K562 (cell line): ENCODE data around the gene TTC39A. TPM values are rescaled to one million over a fixed set of nuclear protein-coding genes. Genes with fewer than 3 reads are reported as not detected.

ENCODE experiments used
- ATAC-seq: fragments of 200-7000 bp; cut with Tn5 transposase; 3 replicates; pipeline ENCODE4 v1.9.1; 2020; ENCODE audit warnings: moderate library complexity
- BruUV-seq: library from RNA; stranded (reverse); fragments of 400-500 nt; replicated peaks from 2 replicates; lab custom pipeline; 2021; lab: Mats Ljungman, UMichigan
- CTCF ChIA-PET: fragments of 300-600 bp; formaldehyde crosslinking; extraction: SDS; loops from one replicate; lab custom pipeline; 2021; ENCODE audit warnings: low intra/inter-chr PET ratio; lab: Yijun Ruan, JAX
- POLR2A ChIA-PET: fragments of 300-600, 350-650 bp; sonication (Branson Sonifier 250); formaldehyde crosslinking; extraction: SDS; loops from one replicate; lab custom pipeline; 2021; ENCODE audit warnings: antibody characterized with exemption, inconsistent platforms; lab: Yijun Ruan, JAX
- DNase-seq, 4 experiments: peaks; one replicate each; pipeline versions ENCODE4 v3.0.0 to v3.0.0-alpha.2; 2011 to 2018; ENCODE audit warnings: low spot score in 3 of 4, mixed read lengths in 3 of 4; ENCODE audit errors: extremely low read depth in 1 of 4
- FAIRE-seq: peaks from 2 replicates; lab custom pipeline; 2011; peaks lifted over from hg19 to GRCh38; lab: Jason Lieb, UNC
- H2AFZ ChIP-seq: 2 replicates; pipeline ENCODE4 v1.6.0; 2011; ENCODE audit warnings: low read depth, low read length, control low read depth, inconsistent platforms
- H3K27ac ChIP-seq: fragments of 200-600 bp; 3 replicates; pipeline ENCODE4 v1.8.0; 2011; ENCODE audit warnings: low read depth, mild to moderate bottlenecking, control low read depth, inconsistent platforms, low read length, moderate library complexity, mixed read lengths; ENCODE audit errors: extremely low read depth
- H3K27me3 ChIP-seq, 2 experiments: fragments of 300-600 bp in 1 of 2; 2 replicates in 1 of 2; 3 replicates in 1 of 2; pipeline versions ENCODE4 v1.6.0 to v1.8.0; 2011; ENCODE audit warnings: inconsistent platforms in 2 of 2, low read length in 2 of 2, mild to moderate bottlenecking in 1 of 2, mixed read lengths in 1 of 2, moderate library complexity in 1 of 2; ENCODE audit not compliant: control insufficient read depth in 2 of 2, insufficient read depth in 2 of 2
- H3K36me3 ChIP-seq: fragments of 300-600 bp; 3 replicates; pipeline ENCODE4 v1.8.0; 2011; ENCODE audit warnings: mild to moderate bottlenecking, low read length, inconsistent platforms; ENCODE audit not compliant: control insufficient read depth, insufficient read depth
- H3K4me1 ChIP-seq, 2 experiments: fragments of 200-600 bp in 1 of 2; replicated peaks in 1 of 2; 2 replicates in 1 of 2; 3 replicates in 1 of 2; pipeline versions ENCODE4 v1.5.1 to v1.8.0; 2011; ENCODE audit warnings: inconsistent platforms in 2 of 2, low read length in 2 of 2, mild to moderate bottlenecking in 1 of 2, mixed read lengths in 1 of 2, moderate library complexity in 1 of 2; ENCODE audit not compliant: control insufficient read depth in 2 of 2, insufficient read depth in 2 of 2
- H3K4me2 ChIP-seq: 2 replicates; pipeline ENCODE4 v1.6.1; 2011; ENCODE audit warnings: low read length, control low read depth, inconsistent platforms, mixed read lengths; ENCODE audit not compliant: insufficient read depth
- H3K4me3 ChIP-seq: fragments of 200-600 bp; sonication (generic), shearing (Covaris generic); 2 replicates; pipeline ENCODE4 v1.5.1; 2016; ENCODE audit warnings: control low read depth, inconsistent platforms
- H3K79me2 ChIP-seq: fragments of 200-600 bp; 3 replicates; pipeline ENCODE4 v1.8.0; 2011; ENCODE audit warnings: low read length, inconsistent platforms; ENCODE audit not compliant: control insufficient read depth, insufficient read depth
- H3K9ac ChIP-seq, 2 experiments: 2 replicates each; pipeline versions ENCODE4 v1.6.0 to v1.6.1; 2011; ENCODE audit warnings: low read depth in 2 of 2, low read length in 2 of 2, control low read depth in 1 of 2, inconsistent platforms in 1 of 2, mild to moderate bottlenecking in 1 of 2, mixed read lengths in 1 of 2; ENCODE audit not compliant: insufficient read depth in 1 of 2
- H3K9me1 ChIP-seq: one replicate; pipeline ENCODE4 v1.6.0; 2011; ENCODE audit warnings: inconsistent platforms, mild to moderate bottlenecking, low read length, moderate library complexity; ENCODE audit not compliant: control insufficient read depth, insufficient read depth
- H3K9me3 ChIP-seq: replicated peaks from 2 replicates; pipeline ENCODE4 v1.5.1; 2011; ENCODE audit warnings: low read depth, low read length, inconsistent platforms; ENCODE audit not compliant: control insufficient read depth, insufficient read depth
- H4K20me1 ChIP-seq: replicated peaks from 2 replicates; pipeline ENCODE4 v1.6.1; 2011; ENCODE audit warnings: low read length, inconsistent platforms, mixed read lengths; ENCODE audit not compliant: control insufficient read depth, insufficient read depth
- CBX3 ChIP-seq, 2 experiments: IDR thresholded peaks; 1 replicate in 1 of 2; 2 replicates in 1 of 2; pipeline ENCODE4 v1.6.1; 2012; ENCODE audit warnings: inconsistent platforms in 2 of 2, low read length in 2 of 2, borderline replicate concordance in 1 of 2, control low read depth in 1 of 2
- CHD1 ChIP-seq: fragments of 200-600 bp; sonication (generic); IDR thresholded peaks from one replicate; pipeline ENCODE4 v1.6.1; 2012; ENCODE audit warnings: mild to moderate bottlenecking, moderate library complexity, low read length, inconsistent platforms
- CTCF ChIP-seq, 3 experiments: IDR thresholded peaks in 2 of 3; conservative IDR thresholded peaks in 1 of 3; 2 replicates each; pipeline ENCODE4 v1.5.1; 2011 to 2012; ENCODE audit warnings: low read length in 3 of 3, mild to moderate bottlenecking in 3 of 3, control low read depth in 2 of 3, improper control_type of control experiment in 1 of 3, inconsistent platforms in 1 of 3, low read depth in 1 of 3, mixed read lengths in 1 of 3, moderate library complexity in 1 of 3; ENCODE audit not compliant: insufficient read depth in 2 of 3
- HDAC2 ChIP-seq: fragments of 450-650 bp; IDR thresholded peaks from 2 replicates; pipeline ENCODE4 v1.6.1; 2016; ENCODE audit warnings: mild to moderate bottlenecking
- MXD1 ChIP-seq: fragments of 250-450 bp; sonication (Bioruptor Pico); IDR thresholded peaks from 2 replicates; pipeline ENCODE4 v1.8.0; 2021; ENCODE audit warnings: borderline replicate concordance, mild to moderate bottlenecking, moderate library complexity; ENCODE audit not compliant: poor library complexity, severe bottlenecking
- PHF8 ChIP-seq: fragments of 200-600 bp; sonication (generic); IDR thresholded peaks from 2 replicates; pipeline ENCODE4 v1.6.1; 2012; ENCODE audit warnings: mixed run types, mild to moderate bottlenecking, inconsistent platforms, low read length, moderate library complexity, borderline replicate concordance
- RBM34 ChIP-seq: fragments of 200-400 bp; formaldehyde crosslinking; IDR thresholded peaks from 2 replicates; pipeline ENCODE4 v1.6.1; 2018; ENCODE audit warnings: low read length, borderline replicate concordance; ENCODE audit not compliant: insufficient read depth
- RREB1 ChIP-seq: fragments of 250-450 bp; sonication (Bioruptor Pico); IDR thresholded peaks from 2 replicates; pipeline ENCODE4 v1.4.0; 2020
- TSC22D4 ChIP-seq: fragments of 450-650 bp; IDR thresholded peaks from 2 replicates; pipeline ENCODE4 v1.6.1; 2016; ENCODE audit warnings: missing genetic modification characterization, missing biosample characterization, control low read depth
- ZNF146 ChIP-seq: IDR thresholded peaks from one replicate; pipeline ENCODE4 v1.6.1; 2018; ENCODE audit warnings: missing compliant biosample characterization; ENCODE audit not compliant: unreplicated experiment
- ZNF217 ChIP-seq: sonication (generic); formaldehyde crosslinking; IDR thresholded peaks from 2 replicates; pipeline ENCODE4 v1.8.0; 2022; ENCODE audit warnings: mild to moderate bottlenecking, missing genetic modification reagents
- ZNF57 ChIP-seq: fragments of 450-650 bp; formaldehyde crosslinking; IDR thresholded peaks from 2 replicates; pipeline ENCODE4 v1.4.0; 2020; ENCODE audit warnings: mild to moderate bottlenecking, moderate library complexity
- ZNF77 ChIP-seq: fragments of 250-450 bp; sonication (Bioruptor Pico); IDR thresholded peaks from 2 replicates; pipeline ENCODE4 v1.5.0; 2020
- WGBS: fragments of 100-300 bp; shearing (Covaris generic); methylation state at CpG from one replicate; pipeline ENCODE4 v1.1.6; 2016; ENCODE audit warnings: low coverage, mixed read lengths; ENCODE audit not compliant: insufficient coverage; ENCODE audit errors: missing lambda C conversion rate; 5-methylcytosine and 5-hydroxymethylcytosine counted together
- in situ Hi-C: fragments of 300-500 bp; cut with MboI; formaldehyde crosslinking; loops from 4 replicates; pipeline ENCODE4 v1.15.0; 2018; ENCODE audit warnings: inconsistent platforms, mixed read lengths
- intact Hi-C: fragments of 100-400 bp; cut with micrococcal nuclease; formaldehyde crosslinking; loops from 2 replicates; pipeline ENCODE4 v1.14.2; 2022
- polyA plus RNA-seq, 8 experiments: library from polyadenylated mRNA; depleted of rRNA in 4 of 8; stranded (reverse) in 5 of 8; unstranded in 3 of 8; fragments of >200 nt; fragmentation: Nextera tagmentation in 2 of 8; fragmentation: Illumina TruSeq in 1 of 8; extraction: Ambion mirVana in 2 of 8; extraction: Trizol in 1 of 8; gene quantifications; 2 replicates each; pipeline versions ENCODE4 v1.2.1 to v1.2.3, GENCODE V29; 2011 to 2014; ENCODE audit warnings: inconsistent platforms in 1 of 8, missing spikeins in 1 of 8
- total RNA-seq, 7 experiments: library from RNA; depleted of rRNA in 6 of 7; stranded (reverse); fragments of >200 nt in 6 of 7; fragmentation: Illumina TruSeq in 2 of 7; extraction: Trizol in 2 of 7; gene quantifications; 2 replicates each; pipeline versions ENCODE4 v1.2.1 to v1.2.3, GENCODE V29; 2011 to 2021; ENCODE audit warnings: low replicate concordance in 1 of 7

The TTC39A gene
- total and polyA plus RNA-seq, 9 of the 15 experiments (the other 6 are each of a cell fraction or from before 2014, with no cell fraction given) = 0.18 to 0.82 (median 0.35) TPM

- TF ChIP-seq CBX3 (IDR thresholded peaks at IDR 0.05; ENCODE audit: borderline replicate concordance in 1 of 2, low read length in 2 of 2) = no peak
Measured at GRCh38 chr1:51268634-51269033, 61.7 kb downstream of the TTC39A start (continued).

- peaks cover 51% of the 10 kb centered on the region for H3K79me2 ChIP-seq
- TF ChIP-seq MXD1 (CRISPR knock-in tag) (no peak), RREB1 (CRISPR knock-in tag) (no peak), RBM34 (no peak), ZNF217 (CRISPR knock-in tag) (no peak), CTCF (IDR thresholded peaks at IDR 0.05 in 2 of 3, conservative IDR thresholded peaks at IDR 0.05 in 1 of 3; ENCODE audit: insufficient read depth in 2 of 3, low read depth in 1 of 3, low read length in 3 of 3) (no peak), PHF8 (no peak), CHD1 (no peak), HDAC2 (no peak), ZNF57 (no peak), ZNF146 (CRISPR knock-in tag) (no peak), ZNF77 (no peak), TSC22D4 (tag) (no peak)
Measured at GRCh38 chr1:51266791-51267190, 63.6 kb downstream of the TTC39A start.

More at GRCh38 chr1:51266791-51267190, 63.6 kb downstream of the TTC39A start:
- H3K27ac ChIP-seq = no peak overlapping the region
- H3K9me3 ChIP-seq = no peaks in the 10 kb centered on the region
- intact Hi-C loops (no loop called here), in situ Hi-C loops (no loop called here)
- DNase-seq (no peak), FAIRE-seq (no peak), ATAC-seq (no peak)
- H4K20me1 ChIP-seq = peaks cover 12% of the 10 kb centered on the region
- no peaks in the 10 kb centered on the region for H3K9me1 ChIP-seq
- ChIA-PET CTCF (no interaction called here), POLR2A (interaction anchor here (0.6 to 2.5 kb wide), 3 partner anchors 9 to 235 kb away, joined by 3 to 11 read pairs (median 5); no protein-coding TSS in a partner anchor)
- peaks cover 6 to 21% of the 10 kb centered on the region in 2 experiments; a peak in 4 of 5 replicates for H3K4me1 ChIP-seq
- H3K27me3 ChIP-seq = no peaks in the 10 kb centered on the region
- H3K36me3 ChIP-seq = peaks cover 18% of the 10 kb centered on the region
- no peak overlapping the region for H3K4me3 ChIP-seq
- WGBS = 75% methylated on average over 4 of the region's 4 CpGs
- no TSS peak for BruUV-seq
- H2AFZ ChIP-seq = no peak overlapping the region
- no peak overlapping the region for H3K9ac ChIP-seq
- no peak overlapping the region for H3K4me2 ChIP-seq
